HPDE6-E6E7 (cell line): ENCODE data around the gene RAB15.

ENCODE experiments used
- DNase-seq: peaks from one replicate; pipeline ENCODE4 v3.0.0; 2011; ENCODE audit warnings: missing footprints; ENCODE audit errors: extremely low spot score

Gene RAB15

DNA sequence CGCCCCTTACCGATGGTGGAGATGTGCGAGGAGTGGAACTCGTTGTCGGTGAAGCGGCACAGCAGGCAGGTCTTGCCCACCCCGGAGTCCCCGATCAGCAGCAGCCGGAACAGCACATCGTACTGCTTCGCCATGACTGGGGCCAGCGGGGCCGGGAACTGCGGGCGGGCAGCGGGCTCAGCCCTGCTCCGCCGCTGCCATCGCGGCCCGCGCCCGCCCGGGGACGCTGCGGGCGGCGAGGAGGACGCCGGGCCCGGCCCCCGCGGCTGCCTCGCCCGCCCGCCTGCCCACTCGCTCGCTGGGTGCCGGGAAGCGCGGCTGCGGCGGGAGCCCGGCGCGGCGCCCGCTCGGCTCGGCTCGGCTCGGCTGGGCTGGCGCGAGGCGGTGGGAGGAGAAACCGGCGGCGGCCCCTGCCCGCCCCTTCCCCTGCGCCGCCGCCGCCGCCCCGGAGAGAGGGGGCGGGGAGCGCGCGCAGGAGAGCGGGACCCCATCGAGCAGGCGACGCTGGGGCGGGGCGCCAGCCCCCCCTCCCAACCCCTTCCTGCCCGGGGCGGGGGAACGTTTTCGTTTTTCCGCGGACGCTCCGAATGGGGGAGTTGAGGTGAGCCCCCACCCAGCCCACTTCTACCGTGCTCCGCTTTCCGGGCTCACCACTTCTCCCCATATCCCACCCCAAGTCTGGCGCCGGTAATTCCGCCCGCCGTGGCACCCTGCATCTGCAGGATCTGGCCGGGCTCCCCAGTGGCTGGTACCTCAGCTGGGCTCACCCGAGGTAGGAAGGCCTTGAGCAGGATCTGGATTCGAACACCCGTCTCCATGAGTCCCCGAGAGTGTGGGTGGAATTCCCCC, at the start of gene RAB15:
TSS of gene RAB15 (minus strand) at position 394 of the 849 bp plus-strand sequence. CDS start at position 134, 260 bp downstream.
- DNase-seq = no peak

- peak; percentile 60 for DNase-seq
Measured at GRCh38 chr14:65019944-65020566, 47.9 kb upstream of the RAB15 start.

DNA sequence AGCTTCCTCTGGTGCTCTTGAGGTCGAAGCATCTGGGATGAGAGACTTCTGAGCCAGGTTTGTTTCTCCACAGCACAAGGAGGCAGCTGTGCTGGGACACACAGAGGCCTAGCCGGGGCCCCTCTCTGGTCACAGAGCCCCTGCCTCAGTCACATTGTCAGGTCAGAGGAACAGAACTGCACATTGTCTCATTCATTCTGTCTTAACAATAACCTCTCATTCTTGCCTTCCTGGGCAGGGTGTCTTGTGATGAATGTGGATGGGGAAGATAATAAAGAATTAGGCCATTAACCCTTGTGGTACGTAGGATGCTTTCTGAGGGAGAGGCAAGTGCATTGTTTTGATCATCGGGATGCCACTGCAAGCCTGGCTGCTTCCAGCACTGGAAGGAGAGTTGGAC, 44.3 kb upstream of the RAB15 start:
- no peak for DNase-seq

- no peak for DNase-seq
Measured at GRCh38 chr14:65015391-65015790, 43.3 kb upstream of the RAB15 start.

- DNase-seq = no peak
Measured at GRCh38 chr14:65012353-65012752, 40.2 kb upstream of the RAB15 start.

DNA sequence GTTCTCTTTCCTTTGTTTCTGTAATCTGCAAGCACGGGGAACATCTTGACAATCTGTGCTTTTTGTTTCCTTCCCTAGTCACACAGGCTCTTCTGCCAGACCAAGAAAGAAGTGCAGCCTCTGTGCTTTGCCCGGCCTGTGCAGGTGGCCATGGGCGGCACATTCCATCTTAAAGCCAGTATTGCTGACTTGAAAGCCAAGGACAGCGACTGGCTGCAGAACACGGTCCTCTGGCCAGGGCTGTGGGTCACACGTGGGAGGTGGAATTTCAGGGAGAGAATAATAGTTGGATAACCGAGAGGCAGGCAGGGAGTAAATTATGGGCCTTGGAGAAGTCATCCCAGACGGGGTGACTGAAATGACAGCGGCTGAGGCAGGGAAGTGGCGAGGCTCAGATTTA, 39.4 kb upstream of the RAB15 start:
- DNase-seq = no peak

DNA sequence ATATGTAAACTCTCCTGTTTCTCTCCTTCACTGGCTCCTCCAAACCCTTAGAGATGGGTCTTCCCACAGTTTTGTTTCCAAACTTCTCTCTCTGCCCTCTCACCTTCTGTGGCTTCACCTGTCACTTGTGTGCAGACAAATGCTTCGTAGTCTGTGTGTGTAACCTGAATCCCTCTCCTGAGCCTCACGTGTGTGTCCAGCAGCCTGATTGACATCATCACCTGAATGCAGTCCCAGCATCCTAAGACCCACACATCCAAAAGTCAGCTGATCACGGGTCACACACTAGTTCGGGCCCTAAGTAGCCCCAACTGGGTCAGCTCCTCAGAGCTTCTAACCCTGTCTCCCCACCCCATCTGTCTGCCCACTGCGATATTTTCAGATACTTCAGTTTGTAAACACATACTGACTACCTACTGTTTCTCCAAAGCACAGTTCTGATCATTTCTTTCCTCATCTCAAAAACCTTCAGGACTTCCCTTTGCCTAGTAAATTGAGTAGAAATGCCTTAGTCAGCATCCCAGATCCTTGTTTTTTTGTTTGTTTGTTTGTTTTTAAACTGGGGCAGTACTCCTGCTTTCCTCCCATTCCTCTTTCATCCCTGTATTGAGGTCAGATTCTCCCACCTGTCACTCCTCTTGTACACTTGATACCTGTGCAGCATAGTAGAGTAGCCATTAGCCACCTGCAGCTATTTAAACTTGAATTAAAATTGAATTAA, 38.2 kb upstream of the RAB15 start:
- DNase-seq = no peak

GRCh38 chr14:65007202-65007601, 35.1 kb upstream of the RAB15 start:
- DNase-seq = no peak

GRCh38 chr14:65006261-65006721, 34.2 kb upstream of the RAB15 start:
- DNase-seq = no peak

DNA sequence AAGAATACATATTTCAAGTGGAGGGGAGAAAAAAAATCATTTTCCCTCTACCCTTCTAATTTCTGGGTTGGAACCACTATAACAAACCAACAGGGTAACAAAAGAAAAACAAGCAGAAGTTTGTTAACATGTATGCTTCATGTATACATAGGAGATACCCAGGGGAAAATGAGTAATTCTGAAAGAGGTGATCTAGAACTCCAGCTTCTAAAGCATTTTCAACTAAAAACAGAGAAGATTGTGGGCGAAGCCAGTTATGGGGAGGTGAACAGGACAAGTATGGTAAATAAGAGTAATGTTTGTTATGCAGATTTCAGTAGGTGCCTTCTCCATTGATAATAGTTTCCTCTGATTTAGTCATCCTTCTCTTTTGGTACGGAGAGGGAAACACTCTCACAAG, 31.3 kb upstream of the RAB15 start:
- DNase-seq = no peak

- no peak for DNase-seq
Measured at GRCh38 chr14:65002586-65003210, 30.6 kb upstream of the RAB15 start.

GRCh38 chr14:65001723-65002122, 29.6 kb upstream of the RAB15 start:
- no peak for DNase-seq

DNA sequence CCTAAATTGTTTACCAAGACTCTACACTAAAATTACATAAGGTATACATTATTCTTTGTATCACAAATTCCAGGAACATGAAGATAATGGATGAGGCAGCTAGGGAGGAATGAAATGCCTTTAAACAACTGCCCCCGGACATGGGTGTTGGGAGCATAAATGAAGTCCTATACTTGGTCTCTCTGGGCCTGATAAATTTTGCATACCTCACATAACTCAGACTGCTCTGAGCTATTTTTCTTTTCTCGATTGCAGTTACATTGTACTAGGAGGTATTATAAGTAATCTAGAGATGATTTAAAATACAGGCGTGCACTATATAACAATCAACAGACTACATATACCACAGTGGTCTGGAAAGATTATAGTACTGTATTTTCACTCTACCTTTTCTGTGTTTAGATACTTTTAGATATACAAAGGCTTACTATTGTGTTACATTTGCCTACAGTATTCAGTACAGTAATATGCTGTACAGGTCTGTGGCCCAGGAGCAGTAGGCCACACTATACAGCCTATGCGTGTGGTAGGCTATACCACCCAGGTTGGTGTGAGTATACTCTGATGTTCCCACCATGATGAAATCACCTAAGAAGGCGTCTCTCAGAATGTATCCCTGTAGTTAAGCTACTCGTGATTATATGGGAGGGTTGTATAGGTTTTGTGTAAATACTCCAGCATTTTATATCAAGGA, 28.9 kb upstream of the RAB15 start:
- no peak for DNase-seq

GRCh38 chr14:64998455-64998931, 26.4 kb upstream of the RAB15 start:
- peak; percentile 37 for DNase-seq

DNA sequence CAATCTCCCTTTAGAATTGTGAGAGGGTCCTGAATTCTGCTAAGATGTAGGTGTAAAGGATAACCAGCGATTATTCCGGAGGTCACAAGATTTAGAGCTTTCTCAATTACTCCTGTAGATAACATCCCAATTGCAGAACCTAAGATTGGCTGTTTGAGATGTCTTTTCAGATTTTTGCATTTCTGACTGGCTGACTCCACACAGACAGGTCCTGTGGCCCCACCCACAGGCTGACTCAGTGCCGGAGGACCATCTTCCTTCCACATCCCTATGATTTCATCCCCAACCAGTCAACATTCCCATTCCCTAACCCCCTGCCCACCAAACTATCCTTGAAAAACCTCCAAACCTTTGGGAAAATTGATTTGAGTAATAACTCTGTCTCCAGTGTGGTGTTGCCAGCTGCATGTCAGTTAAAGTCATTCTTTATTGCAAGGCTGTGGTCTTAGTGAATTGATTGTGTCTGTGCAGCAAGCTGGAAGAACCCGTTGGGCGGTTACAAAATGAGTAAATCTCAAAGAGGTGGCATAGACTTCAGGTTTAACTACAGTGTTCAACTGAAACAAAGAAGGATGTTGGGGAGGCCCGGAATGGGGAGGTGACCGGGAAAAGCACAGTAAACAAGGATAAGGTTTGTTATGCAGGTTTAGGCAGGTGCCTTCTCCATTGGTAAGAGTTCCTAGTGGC, 25.1 kb upstream of the RAB15 start:
- no peak for DNase-seq

GRCh38 chr14:64995291-64995690, 23.2 kb upstream of the RAB15 start:
- no peak for DNase-seq

- DNase-seq = no peak
Measured at GRCh38 chr14:64994540-64994939, 22.4 kb upstream of the RAB15 start.

- DNase-seq = no peak
Measured at GRCh38 chr14:64993266-64993930, 21.3 kb upstream of the RAB15 start.

DNA sequence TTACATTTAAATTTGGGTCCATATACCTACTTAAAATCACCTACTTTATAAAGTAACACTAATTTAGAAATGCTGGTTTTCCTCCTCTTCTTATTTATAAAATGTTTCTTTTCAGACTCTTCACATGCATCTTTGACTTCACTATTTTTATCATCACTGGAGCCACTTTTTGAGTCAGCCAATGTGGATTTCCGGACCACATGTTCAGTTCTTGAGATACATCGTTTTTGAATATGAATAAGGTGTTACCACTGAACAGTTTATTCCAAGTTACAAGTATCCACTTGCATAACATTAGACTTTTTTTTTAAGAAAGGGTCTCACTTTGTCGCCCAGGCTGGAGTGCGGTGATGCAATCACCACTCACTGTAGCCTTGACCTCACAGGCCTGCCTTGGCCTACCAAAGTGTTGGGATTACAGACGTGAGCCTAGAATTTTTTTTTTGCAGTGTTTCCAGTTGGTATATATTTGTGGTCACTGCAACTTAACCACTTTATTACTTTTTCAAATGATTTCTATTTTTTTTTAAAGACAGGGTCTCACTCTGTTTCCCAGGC, 20.3 kb upstream of the RAB15 start:
- DNase-seq = no peak

DNA sequence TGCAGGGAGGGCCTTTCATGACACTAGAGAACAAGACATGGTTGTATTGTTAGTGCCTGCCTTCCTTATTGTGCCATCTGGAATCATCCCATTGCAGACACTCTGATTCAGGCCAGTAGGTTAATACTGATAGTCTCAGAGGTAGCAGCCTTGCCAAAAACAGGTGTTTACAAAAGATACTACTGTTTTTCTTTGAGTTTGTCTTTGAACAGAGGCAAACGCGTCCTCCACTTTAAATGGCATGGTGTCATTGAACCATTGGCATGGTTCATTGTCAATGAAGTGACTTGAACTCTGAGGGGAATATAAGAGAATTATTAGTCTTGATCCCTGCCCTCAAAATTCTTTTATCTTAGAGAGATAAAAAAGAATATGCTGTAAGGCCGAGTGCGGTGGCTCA, 18.8 kb upstream of the RAB15 start:
- DNase-seq = no peak
